SK-N-MC (cell line): ENCODE measurements around the gene OR2H1.

ENCODE experiments used
- DNase-seq: peaks from one replicate; pipeline ENCODE4 v3.0.0-alpha.2; 2011; ENCODE audit warnings: low read depth, low spot score
- H3K27ac ChIP-seq: fragments of 200-600 bp; sonication (generic); 2 replicates; pipeline ENCODE4 v1.5.1; 2016; ENCODE audit warnings: mixed run types
- H3K36me3 ChIP-seq: fragments of 200-600 bp; sonication (generic); 2 replicates; pipeline ENCODE4 v1.6.1; 2017; ENCODE audit warnings: antibody characterized with exemption, low read length, mixed read lengths; ENCODE audit not compliant: insufficient read depth
- H3K4me3 ChIP-seq: fragments of 200-600 bp; sonication (generic); 2 replicates; pipeline ENCODE4 v1.5.1; 2016
- H3K9ac ChIP-seq: fragments of 200-600 bp; sonication (generic); 2 replicates; pipeline ENCODE4 v1.8.0; 2017; ENCODE audit warnings: mixed run types, mixed read lengths; ENCODE audit not compliant: insufficient read length
- H3K9me3 ChIP-seq: fragments of 200-600 bp; sonication (generic); 2 replicates; pipeline ENCODE4 v1.6.1; 2017; ENCODE audit warnings: low read depth, mild to moderate bottlenecking, antibody characterized with exemption, low read length, moderate library complexity, mixed read lengths
- EZH2 ChIP-seq: fragments of 200-600 bp; sonication (generic); IDR thresholded peaks from one replicate; pipeline ENCODE4 v1.6.1; 2017; ENCODE audit warnings: antibody characterized with exemption
- FOXP2 ChIP-seq: optimal IDR thresholded peaks from 2 replicates; pipeline ENCODE3; 2011; ENCODE audit warnings: mild to moderate bottlenecking, moderate library complexity; ENCODE audit not compliant: insufficient read depth; ENCODE audit errors: extremely low read length, control extremely low read depth
- POLR2AphosphoS5 ChIP-seq: IDR thresholded peaks from 2 replicates; pipeline ENCODE4 v1.6.1; 2012; ENCODE audit warnings: mild to moderate bottlenecking, low read depth, low read length, borderline replicate concordance

The OR2H1 gene

DNA sequence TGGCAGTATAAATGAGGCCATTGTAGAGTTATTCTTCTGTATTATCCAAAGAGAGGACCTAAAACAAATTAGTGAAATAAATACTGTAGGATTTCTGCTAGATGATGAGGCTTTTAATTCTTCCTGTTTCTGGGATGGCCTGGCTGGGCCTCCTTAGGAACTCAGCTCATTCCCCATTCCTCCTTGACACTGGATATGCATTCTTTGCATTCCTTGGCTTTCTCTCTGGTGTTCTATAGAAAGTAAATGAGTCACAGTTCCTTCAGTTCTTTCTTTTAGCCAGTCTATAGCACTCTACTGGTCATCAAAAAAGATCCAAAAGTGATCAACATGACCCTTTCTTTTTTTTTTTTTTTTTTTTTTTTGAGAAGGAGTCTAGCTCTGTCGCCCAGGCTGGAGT lies 9.3 kb upstream of the OR2H1 start:
- no peak for DNase-seq
- H3K9ac ChIP-seq, result no peak overlapping the region
- H3K36me3 ChIP-seq, result no peaks in the 10 kb centered on the region
- H3K4me3 ChIP-seq, result no peak overlapping the region
- H3K9me3 ChIP-seq, result no peaks in the 10 kb centered on the region
- TF ChIP-seq POLR2AphosphoS5 (no peak), FOXP2 (no peak), EZH2 (no peak)
- no peak overlapping the region for H3K27ac ChIP-seq

DNA sequence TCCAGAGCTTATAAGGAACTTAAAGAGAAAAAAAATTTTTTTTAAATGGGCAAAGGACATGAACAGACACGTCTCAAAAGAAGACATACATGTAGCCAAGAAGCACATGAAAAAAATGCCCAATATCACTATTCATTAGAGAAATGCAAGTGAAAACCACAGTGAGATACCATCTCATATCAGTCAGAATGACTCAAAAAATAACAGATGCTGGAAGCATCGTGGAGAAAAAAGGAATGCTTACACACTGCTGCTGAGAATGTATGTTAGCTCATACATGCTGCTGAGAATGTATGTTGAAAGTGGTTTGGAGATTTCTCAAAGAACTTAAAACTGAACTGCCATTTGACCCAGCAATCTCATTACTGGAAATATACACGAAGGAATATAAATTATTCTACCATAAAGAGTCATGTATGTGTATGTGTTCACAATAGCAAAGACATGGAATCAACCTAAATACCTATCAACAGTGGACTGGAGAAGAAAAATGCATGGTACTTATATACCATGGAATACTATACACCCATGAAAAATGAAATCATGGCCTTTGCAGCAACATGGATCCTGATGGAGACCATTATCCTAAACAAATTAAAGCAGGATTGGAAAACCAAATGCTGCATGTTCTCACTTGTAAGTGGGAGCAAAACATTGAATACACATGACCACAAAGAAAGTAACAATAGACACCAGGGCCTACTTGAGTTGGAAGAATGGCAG lies 5.3 kb upstream of the OR2H1 start:
- H3K36me3 ChIP-seq, result no peaks in the 10 kb centered on the region
- DNase-seq, result no peak
- H3K4me3 ChIP-seq, result no peak overlapping the region
- TF ChIP-seq FOXP2, result no peak
- no peak for TF ChIP-seq EZH2
- H3K27ac ChIP-seq, result no peak overlapping the region
- H3K9me3 ChIP-seq, result no peaks in the 10 kb centered on the region
- no peak overlapping the region for H3K9ac ChIP-seq

DNA sequence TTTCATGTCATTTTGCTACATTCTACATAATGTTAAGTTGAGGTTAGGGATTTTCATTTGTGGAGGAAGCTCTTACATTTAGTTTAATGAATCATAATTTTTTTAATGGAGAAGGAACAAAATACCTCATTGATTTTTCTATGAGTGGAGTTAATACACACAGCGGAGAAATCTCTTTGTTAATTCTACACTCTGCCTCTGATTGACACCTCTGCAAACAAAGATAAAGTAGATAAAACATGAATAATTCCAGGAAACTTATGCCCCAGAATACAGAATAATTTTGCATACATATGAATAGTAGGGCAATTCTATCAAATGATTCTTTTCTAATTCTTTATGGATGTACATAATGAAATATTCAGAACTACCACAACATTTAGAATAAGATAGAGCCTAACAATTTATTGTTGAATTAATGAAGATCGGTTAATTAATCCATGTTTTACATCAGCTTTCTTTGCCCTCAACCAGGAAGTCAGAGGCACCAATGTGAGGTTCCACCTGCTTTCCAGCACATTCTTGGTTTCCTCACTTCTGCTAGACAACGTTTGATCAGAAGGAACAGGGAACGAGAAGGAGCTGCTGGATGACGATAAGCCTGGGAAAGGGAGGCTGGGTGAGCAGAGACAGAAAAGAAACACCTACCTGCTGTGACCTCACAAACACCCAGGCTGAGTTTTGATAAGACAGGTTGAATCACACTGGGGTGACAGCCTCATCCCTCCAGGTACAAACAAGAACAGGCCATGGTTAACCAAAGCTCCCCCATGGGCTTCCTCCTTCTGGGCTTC lies 4.3 kb downstream of the OR2H1 start:
- Histone ChIP-seq H3K9me3 (no peaks in the 10 kb centered on the region), H3K4me3 (no peak overlapping the region), H3K9ac (no peak overlapping the region), H3K36me3 (no peaks in the 10 kb centered on the region), H3K27ac (no peak overlapping the region)
- no peak for TF ChIP-seq POLR2AphosphoS5
- no peak for TF ChIP-seq FOXP2
- no peak for TF ChIP-seq EZH2
- DNase-seq, result no peak

DNA sequence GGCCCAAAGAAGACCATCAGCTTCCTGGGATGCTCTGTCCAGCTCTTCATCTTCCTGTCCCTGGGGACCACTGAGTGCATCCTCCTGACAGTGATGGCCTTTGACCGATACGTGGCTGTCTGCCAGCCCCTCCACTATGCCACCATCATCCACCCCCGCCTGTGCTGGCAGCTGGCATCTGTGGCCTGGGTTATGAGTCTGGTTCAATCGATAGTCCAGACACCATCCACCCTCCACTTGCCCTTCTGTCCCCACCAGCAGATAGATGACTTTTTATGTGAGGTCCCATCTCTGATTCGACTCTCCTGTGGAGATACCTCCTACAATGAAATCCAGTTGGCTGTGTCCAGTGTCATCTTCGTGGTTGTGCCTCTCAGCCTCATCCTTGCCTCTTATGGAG lies 5.1 kb downstream of the OR2H1 start:
- Histone ChIP-seq H3K36me3 (no peaks in the 10 kb centered on the region), H3K9me3 (no peaks in the 10 kb centered on the region), H3K9ac (no peak overlapping the region), H3K4me3 (no peak overlapping the region), H3K27ac (no peak overlapping the region)
- no peak for DNase-seq
- TF ChIP-seq EZH2 (no peak), FOXP2 (no peak), POLR2AphosphoS5 (no peak)

DNA sequence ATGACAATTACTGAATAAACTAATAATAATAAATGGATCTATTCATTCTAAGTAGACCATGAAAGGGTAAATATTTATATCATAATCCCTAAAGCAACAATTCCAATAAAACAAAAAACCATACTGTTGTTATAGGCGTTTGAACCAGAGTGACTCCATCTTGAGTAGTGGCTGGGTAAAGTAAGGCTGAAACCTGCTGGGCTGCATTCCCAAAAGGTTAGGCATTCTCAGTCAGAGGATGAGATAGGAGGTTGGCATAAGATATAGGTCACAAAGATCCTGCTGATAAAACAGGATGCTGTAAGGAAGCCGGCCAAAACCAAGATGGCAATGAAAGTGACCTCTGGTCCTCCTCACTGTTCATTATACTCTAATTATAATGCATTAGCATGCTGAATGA lies 8.3 kb downstream of the OR2H1 start:
- H3K9me3 ChIP-seq, result no peaks in the 10 kb centered on the region
- no peak overlapping the region for H3K9ac ChIP-seq
- no peaks in the 10 kb centered on the region for H3K36me3 ChIP-seq
- H3K4me3 ChIP-seq, result no peak overlapping the region
- no peak for DNase-seq
- H3K27ac ChIP-seq, result no peak overlapping the region
- no peak for TF ChIP-seq POLR2AphosphoS5
- TF ChIP-seq EZH2, result no peak
- no peak for TF ChIP-seq FOXP2

DNA sequence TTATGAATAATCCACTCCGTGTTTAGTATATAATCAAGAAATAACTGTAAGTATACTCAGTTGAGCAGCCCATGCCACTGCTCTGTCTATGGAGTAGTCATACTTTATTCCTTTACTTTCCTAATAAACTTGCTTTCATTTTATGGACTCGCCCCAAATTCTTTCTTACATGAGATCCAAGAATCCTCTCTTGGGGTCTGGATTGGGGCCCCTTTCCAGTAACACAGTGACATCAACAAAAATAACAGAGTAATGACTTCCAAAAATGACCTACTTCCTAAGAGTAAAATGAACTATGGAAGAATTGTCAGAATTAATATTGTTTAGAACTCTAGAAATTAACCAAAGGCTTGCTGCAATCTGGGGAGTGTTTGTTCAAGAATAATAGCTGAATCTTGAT lies 8.8 kb downstream of the OR2H1 start:
- TF ChIP-seq FOXP2 (no peak), POLR2AphosphoS5 (no peak), EZH2 (no peak)
- no peak for DNase-seq
- Histone ChIP-seq H3K4me3 (no peak overlapping the region), H3K9ac (no peak overlapping the region), H3K36me3 (no peaks in the 10 kb centered on the region), H3K27ac (no peak overlapping the region), H3K9me3 (no peaks in the 10 kb centered on the region)

DNA sequence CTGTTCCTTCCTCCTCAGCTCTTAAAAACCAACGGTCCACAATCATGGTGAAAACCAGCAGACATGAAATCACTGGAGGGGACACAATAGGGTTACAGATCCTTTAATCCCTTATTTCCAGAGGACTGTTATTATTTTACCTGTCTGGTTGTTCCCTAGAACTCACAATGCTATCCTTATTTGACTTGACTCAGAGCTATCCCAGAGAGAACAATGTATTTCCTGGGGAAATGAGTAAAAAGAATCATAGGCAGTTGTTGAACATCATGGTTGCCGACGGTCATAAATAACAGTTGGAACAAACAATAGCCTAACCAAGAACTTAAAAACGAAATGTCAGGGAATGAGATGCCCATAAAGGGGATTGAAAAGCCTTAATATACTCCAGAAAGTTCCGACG lies 9.3 kb downstream of the OR2H1 start:
- H3K9ac ChIP-seq, result no peak overlapping the region
- no peak for TF ChIP-seq POLR2AphosphoS5
- no peak for TF ChIP-seq FOXP2
- no peak for TF ChIP-seq EZH2
- DNase-seq, result no peak
- H3K27ac ChIP-seq, result no peak overlapping the region
- no peaks in the 10 kb centered on the region for H3K36me3 ChIP-seq
- H3K9me3 ChIP-seq, result no peaks in the 10 kb centered on the region
- no peak overlapping the region for H3K4me3 ChIP-seq

DNA sequence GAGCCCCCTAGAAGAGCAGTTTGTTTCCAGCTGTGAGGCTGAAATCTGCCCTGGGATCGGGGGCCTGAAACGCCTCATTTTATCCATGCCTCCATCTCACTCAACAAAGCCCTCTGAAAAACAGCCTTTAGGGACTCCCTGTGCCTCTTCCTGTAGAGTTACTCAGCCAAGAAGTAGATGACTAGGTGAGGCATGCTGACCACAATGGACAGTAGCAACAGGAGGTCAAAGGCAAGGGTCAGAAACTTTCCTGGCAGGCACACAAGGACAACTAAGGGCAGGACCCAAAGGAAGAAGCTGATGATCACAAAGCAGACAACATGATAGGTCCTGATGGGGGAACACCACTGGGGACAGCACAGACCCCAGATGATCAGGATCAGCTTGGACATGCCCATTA lies 18.0 kb downstream of the OR2H1 start:
- TF ChIP-seq EZH2 (no peak), POLR2AphosphoS5 (no peak), FOXP2 (no peak)
- Histone ChIP-seq H3K9me3 (no peaks in the 10 kb centered on the region), H3K27ac (no peak overlapping the region), H3K4me3 (no peak overlapping the region), H3K9ac (no peak overlapping the region), H3K36me3 (no peaks in the 10 kb centered on the region)
- no peak for DNase-seq

DNA sequence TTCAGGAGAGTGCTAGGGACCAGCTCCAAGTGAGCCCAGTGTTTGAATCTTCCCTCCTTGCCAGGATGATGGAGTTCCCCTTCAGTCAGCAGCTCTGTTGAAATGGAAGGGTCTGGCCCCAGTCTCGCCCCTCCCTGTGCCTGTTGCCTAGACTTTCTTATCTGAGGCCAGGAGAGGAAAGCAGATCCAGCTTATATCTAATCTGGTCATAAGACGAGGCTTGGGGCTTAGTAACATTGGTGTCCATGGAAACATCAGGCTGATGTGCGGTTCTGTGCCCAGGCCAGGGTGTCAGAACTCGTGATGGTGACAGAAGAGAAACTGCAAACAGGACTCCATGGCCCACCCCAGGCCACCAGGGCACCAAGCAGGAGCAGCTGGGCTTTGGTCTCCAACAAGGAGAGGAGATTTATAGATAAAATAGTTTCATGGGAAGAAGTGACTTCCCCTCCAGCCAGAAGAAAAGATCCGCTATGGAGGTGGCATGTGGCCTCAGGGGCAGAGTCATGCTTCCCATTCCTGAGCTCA lies 21.0 kb downstream of the OR2H1 start:
- Histone ChIP-seq H3K27ac (no peak overlapping the region), H3K9me3 (no peaks in the 10 kb centered on the region), H3K9ac (no peak overlapping the region), H3K36me3 (no peaks in the 10 kb centered on the region), H3K4me3 (no peak overlapping the region)
- DNase-seq, result no peak
- TF ChIP-seq EZH2 (no peak), POLR2AphosphoS5 (no peak), FOXP2 (no peak)
